GM12878 (cell line): ENCODE measurements around the gene PIGN. TPM values are rescaled to one million over a fixed set of nuclear protein-coding genes. Genes with fewer than 3 reads are reported as not detected.

Experiments
- ATAC-seq: fragments of 200-7000 bp; cut with Tn5 transposase; 3 replicates; pipeline ENCODE4 v1.9.1; 2020; ENCODE audit warnings: mild to moderate bottlenecking, moderate library complexity
- BruUV-seq: library from RNA; stranded (reverse); fragments of 400-500 nt; replicated peaks from 2 replicates; lab custom pipeline; 2021; lab: Mats Ljungman, UMichigan
- CTCF ChIA-PET: fragments of 300-600 bp; sonication (Branson Sonifier 250); formaldehyde crosslinking; extraction: SDS; loops from one replicate; lab custom pipeline; 2021; ENCODE audit warnings: inconsistent platforms; lab: Yijun Ruan, JAX
- POLR2A ChIA-PET: fragments of 350-600 bp; formaldehyde crosslinking; extraction: SDS; loops from one replicate; lab custom pipeline; 2021; ENCODE audit warnings: inconsistent platforms; lab: Charles Lee
- RAD21 ChIA-PET: fragments of 300-600 bp; sonication (Branson Sonifier 250); formaldehyde crosslinking; loops from one replicate; lab custom pipeline; 2023; ENCODE audit warnings: antibody characterized with exemption; ENCODE audit not compliant: unreplicated experiment; lab: Charles Lee
- SMC1A ChIA-PET: fragments of 300-600 bp; sonication (Branson Sonifier 250); formaldehyde crosslinking; loops from one replicate; lab custom pipeline; 2023; ENCODE audit not compliant: unreplicated experiment, uncharacterized antibody; lab: Charles Lee
- DNase-seq: peaks from one replicate; pipeline ENCODE4 v3.0.0-alpha.2; 2011; ENCODE audit warnings: low read depth, low spot score
- FAIRE-seq: peaks from 3 replicates; lab custom pipeline; 2011; peaks lifted over from hg19 to GRCh38; lab: Jason Lieb, UNC
- H2AFZ ChIP-seq: 2 replicates; pipeline ENCODE4 v1.6.0; 2011; ENCODE audit warnings: low read depth, low read length, control low read depth; ENCODE audit not compliant: control insufficient read depth
- H3K27ac ChIP-seq: 2 replicates; pipeline ENCODE4 v1.5.1; 2011; ENCODE audit warnings: control low read depth; ENCODE audit not compliant: control insufficient read depth, insufficient read depth
- H3K27me3 ChIP-seq, 2 experiments: replicated peaks in 1 of 2; 2 replicates each; pipeline versions ENCODE4 v1.6.0 to v1.6.1; 2011; ENCODE audit warnings: low read length in 1 of 2; ENCODE audit not compliant: control insufficient read depth in 2 of 2, insufficient read depth in 2 of 2
- H3K36me3 ChIP-seq, 2 experiments: 2 replicates each; pipeline ENCODE4 v1.5.1; 2011; ENCODE audit warnings: low read length in 1 of 2; ENCODE audit not compliant: control insufficient read depth in 2 of 2, insufficient read depth in 2 of 2
- H3K4me1 ChIP-seq: 2 replicates; pipeline ENCODE4 v1.6.1; 2011; ENCODE audit warnings: mild to moderate bottlenecking, low read length, moderate library complexity, mixed read lengths; ENCODE audit not compliant: control insufficient read depth, insufficient read depth
- H3K4me2 ChIP-seq: 2 replicates; pipeline ENCODE4 v1.6.0; 2011; ENCODE audit warnings: control low read depth; ENCODE audit not compliant: control insufficient read depth, insufficient read depth
- H3K4me3 ChIP-seq: fragments of 200-600 bp; sonication (generic); 2 replicates; pipeline ENCODE4 v1.5.1; 2016
- H3K79me2 ChIP-seq: 2 replicates; pipeline ENCODE4 v1.6.0; 2011; ENCODE audit warnings: low read length; ENCODE audit not compliant: control insufficient read depth, insufficient read depth
- H3K9ac ChIP-seq: 2 replicates; pipeline ENCODE4 v1.8.0; 2011; ENCODE audit warnings: low read length, control low read depth, mixed read lengths; ENCODE audit not compliant: control insufficient read depth, insufficient read depth
- H3K9me3 ChIP-seq: replicated peaks from 3 replicates; pipeline ENCODE4 v1.5.1; 2011; ENCODE audit warnings: mild to moderate bottlenecking, low read length; ENCODE audit not compliant: control insufficient read depth, insufficient read depth
- H4K20me1 ChIP-seq: 2 replicates; pipeline ENCODE4 v1.6.0; 2011; ENCODE audit not compliant: control insufficient read depth, insufficient read depth
- BCL11A ChIP-seq: IDR thresholded peaks from 2 replicates; pipeline ENCODE4 v1.6.1; 2011; ENCODE audit warnings: low read depth, low read length
- BMI1 ChIP-seq: fragments of 450-650 bp; IDR thresholded peaks from 2 replicates; pipeline ENCODE4 v1.6.1; 2016; ENCODE audit warnings: mild to moderate bottlenecking, moderate library complexity, borderline replicate concordance
- CEBPZ ChIP-seq: fragments of 150-350 bp; IDR thresholded peaks from 2 replicates; pipeline ENCODE4 v1.6.1; 2016; ENCODE audit warnings: low read depth, low read length
- CREB1 ChIP-seq: IDR thresholded peaks from 2 replicates; pipeline ENCODE4 v1.6.1; 2012; ENCODE audit warnings: low read depth, mild to moderate bottlenecking, inconsistent platforms
- FOXM1 ChIP-seq: IDR thresholded peaks from 2 replicates; pipeline ENCODE4 v1.6.1; 2012; ENCODE audit warnings: low read depth, mild to moderate bottlenecking, inconsistent platforms, low read length, moderate library complexity
- IRF3 ChIP-seq: fragments of 450-650 bp; IDR thresholded peaks from 2 replicates; pipeline ENCODE4 v1.6.1; 2014; ENCODE audit warnings: mild to moderate bottlenecking
- MAX ChIP-seq: IDR thresholded peaks from 2 replicates; pipeline ENCODE4 v1.6.1; 2012; ENCODE audit warnings: low read depth, low read length, improper control_type of control experiment
- NR2C1 ChIP-seq: fragments of 450-650 bp; IDR thresholded peaks from 2 replicates; pipeline ENCODE4 v1.6.1; 2017; ENCODE audit warnings: antibody characterized with exemption, mild to moderate bottlenecking, moderate library complexity
- PML ChIP-seq: IDR thresholded peaks from 2 replicates; pipeline ENCODE4 v1.6.1; 2012; ENCODE audit warnings: low read length, inconsistent platforms
- RAD51 ChIP-seq: fragments of 450-650 bp; IDR thresholded peaks from 2 replicates; pipeline ENCODE4 v1.6.1; 2016; ENCODE audit warnings: moderate library complexity, mild to moderate bottlenecking, inconsistent platforms
- STAT3 ChIP-seq: IDR thresholded peaks from 2 replicates; pipeline ENCODE4 v1.6.1; 2011; ENCODE audit warnings: low read depth, low read length, improper control_type of control experiment
- TAF1 ChIP-seq: IDR thresholded peaks from 2 replicates; pipeline ENCODE4 v1.6.1; 2011; ENCODE audit warnings: mild to moderate bottlenecking, low read depth, low read length, borderline replicate concordance
- TBL1XR1 ChIP-seq: IDR thresholded peaks from 2 replicates; pipeline ENCODE4 v1.6.1; 2012; ENCODE audit warnings: low read depth, low read length, improper control_type of control experiment
- WRNIP1 ChIP-seq: IDR thresholded peaks from 2 replicates; pipeline ENCODE4 v1.6.1; 2011; ENCODE audit warnings: low read depth, low read length, improper control_type of control experiment, borderline replicate concordance
- YY1 ChIP-seq: IDR thresholded peaks from 2 replicates; pipeline ENCODE4 v1.6.1; 2011; ENCODE audit warnings: low read depth, mild to moderate bottlenecking, low read length
- WGBS: methylation state at CpG from one replicate; pipeline ENCODE4 v1.1.6; 2016; ENCODE audit warnings: low lambda C conversion rate; ENCODE audit not compliant: insufficient replicate concordance, insufficient coverage; ENCODE audit errors: missing lambda C conversion rate; 5-methylcytosine and 5-hydroxymethylcytosine counted together
- in situ Hi-C: fragments of 300-500 bp; cut with MboI; formaldehyde crosslinking; loops from 9 replicates; pipeline ENCODE4 v1.14.3; 2018; ENCODE audit warnings: mixed read lengths
- intact Hi-C: fragments of 100-400 bp; cut with micrococcal nuclease; formaldehyde crosslinking; loops from one replicate; pipeline ENCODE4 v1.14.2; 2022; ENCODE audit not compliant: unreplicated experiment
- polyA plus RNA-seq, 11 experiments: library from polyadenylated mRNA; depleted of rRNA in 4 of 11; unstranded in 6 of 11; stranded (reverse) in 5 of 11; fragments of >200 nt; fragmentation: Nextera tagmentation in 4 of 11; fragmentation: Illumina TruSeq in 1 of 11; extraction: Ambion mirVana in 4 of 11; extraction: Trizol in 1 of 11; gene quantifications; 1 replicate in 1 of 11; 2 replicates in 10 of 11; pipeline versions ENCODE4 v1.2.1 to v1.2.3, GENCODE V29; 2011 to 2016; ENCODE audit warnings: inconsistent platforms in 2 of 11, missing spikeins in 2 of 11, low read depth in 1 of 11
- total RNA-seq, 4 experiments: library from RNA; depleted of rRNA in 3 of 4; stranded (reverse); fragments of >200 nt in 3 of 4; fragmentation: Illumina TruSeq in 1 of 4; extraction: Trizol in 1 of 4; gene quantifications; 2 replicates each; pipeline versions ENCODE4 v1.2.1 to v1.2.3, GENCODE V29; 2013 to 2021

The PIGN gene
- total and polyA plus RNA-seq, 10 of the 15 experiments (the other 5 are each of a cell fraction or from before 2014, with no cell fraction given), result 6.9 to 25.4 (median 18.7) TPM

GRCh38 chr18:62138461-62139235 is 48.2 kb downstream of the PIGN start (continued):
- TF ChIP-seq BMI1 (no peak), CEBPZ (no peak), MAX (no peak)

- FAIRE-seq, result no peak
- no peaks in the 10 kb centered on the region for H3K79me2 ChIP-seq
- H4K20me1 ChIP-seq, result no peaks in the 10 kb centered on the region
- no peaks in the 10 kb centered on the region for H3K9me3 ChIP-seq
- ChIA-PET POLR2A (interaction anchor here (0.6 kb wide), 1 partner anchor 127 kb away, joined by 3 read pairs; no protein-coding TSS in a partner anchor), SMC1A (interaction anchor here (0.6 to 5.8 kb wide), 24 partner anchors 9 to 1323 kb away, joined by 3 to 59 read pairs (median 4); no protein-coding TSS in a partner anchor), CTCF (interaction anchor here (0.5 to 6.0 kb wide), 42 partner anchors 9 to 1377 kb away, joined by 3 to 77 read pairs (median 4); no protein-coding TSS in a partner anchor), RAD21 (interaction anchor here (0.6 to 2.9 kb wide), 13 partner anchors 17 to 553 kb away, joined by 3 to 23 read pairs (median 5); no protein-coding TSS in a partner anchor)
- no peak overlapping the region for H3K27ac ChIP-seq
- no peak overlapping the region for H3K4me2 ChIP-seq
- ATAC-seq, result peak; percentile 87
- 95% methylated on average over 2 of the region's 2 CpGs for WGBS
- H3K36me3 ChIP-seq, result no peaks in the 10 kb centered on the region; a peak in 1 of 4 replicates
- intact Hi-C loops (loop anchor here (1.0 to 5.0 kb wide), 7 partner anchors 231 to 1039 kb away; no protein-coding TSS in a partner anchor), in situ Hi-C loops (loop anchor here (5.0 kb wide), 2 partner anchors 499 to 549 kb away; no protein-coding TSS in a partner anchor)
- no peaks in the 10 kb centered on the region for H3K27me3 ChIP-seq
- DNase-seq, result peak; percentile 7
- BruUV-seq, result no TSS peak
- H2AFZ ChIP-seq, result no peak overlapping the region
- no peaks in the 10 kb centered on the region for H3K4me1 ChIP-seq
- H3K9ac ChIP-seq, result no peak overlapping the region
- no peak overlapping the region for H3K4me3 ChIP-seq
- TF ChIP-seq STAT3 (no peak), TAF1 (no peak), RAD51 (no peak), IRF3 (no peak), PML (no peak), CREB1 (no peak), YY1 (peak; percentile 44; the same call in 1 of the 2 replicates), NR2C1 (no peak), FOXM1 (peak; percentile 26; the same call in 1 of the 2 replicates), TBL1XR1 (no peak), WRNIP1 (no peak), BCL11A (no peak)
These were observed 55.5 kb downstream of the PIGN start for GRCh38 chr18:62131301-62131909.
